Measurements from ENCODE around the gene PRIM2.
"Not testable (repeated sequence)": the region's sequence is repeated elsewhere in the genome, so short reads cannot be mapped to it uniquely, and the experiment has no call there.

GRCh38 chr6:57605303-57605702 is 287.9 kb downstream of the PRIM2 start:
- TF ChIP-seq CTCF, POLR2A (IDR thresholded peaks at IDR 0.05): not testable (repeated sequence)
